Measurements from ENCODE around the gene OXSM. TPM values are rescaled to one million over a fixed set of nuclear protein-coding genes. Genes with fewer than 3 reads are reported as not detected.

OXSM gene
- total and polyA plus RNA-seq, 10 of the 15 experiments (the other 5 are each of a cell fraction or from before 2014, with no cell fraction given), result 12.9 to 37.5 (median 22.1) TPM

- TF ChIP-seq BCL3 (IDR thresholded peaks at IDR 0.05; ENCODE audit: borderline replicate concordance, insufficient read depth, low read depth, low read length, poor library complexity, severe bottlenecking) (no peak), RCOR1 (conservative IDR thresholded peaks at IDR 0.05; ENCODE audit: low read depth, low read length) (no peak), POLR2AphosphoS2 (IDR thresholded peaks at IDR 0.05; ENCODE audit: low read depth, low read length) (0 out of 2 replicates have a peak, but pooled peaks have one; percentile 2), NBN (IDR thresholded peaks at IDR 0.05) (peak; percentile 30; the same call in 1 of the 2 replicates), BHLHE40 (IDR thresholded peaks at IDR 0.05; ENCODE audit: borderline replicate concordance in 1 of 2, low read depth in 2 of 2, low read length in 1 of 2) (peak; percentile 85 to 91), MTA2 (IDR thresholded peaks at IDR 0.05; ENCODE audit: low read depth) (peak; percentile 14; the same call in 1 of the 2 replicates)
Observed at GRCh38 chr3:25783661-25784512, 6.0 kb upstream of the OXSM start (continued).

- Histone ChIP-seq H3K4me1 (ENCODE audit: control insufficient read depth, insufficient read depth, low read length) (peaks cover 7% of the 10 kb centered on the region), H3K36me3 (ENCODE audit: control insufficient read depth in 2 of 2, insufficient read depth in 2 of 2, low read length in 1 of 2) (no peaks in the 10 kb centered on the region), H3K79me2 (ENCODE audit: control insufficient read depth, insufficient read depth, low read length) (peaks cover 45% of the 10 kb centered on the region), H3K27ac (ENCODE audit: control insufficient read depth, insufficient read depth) (no peak overlapping the region), H3K27me3 (replicated peaks in 1 of 2; ENCODE audit: control insufficient read depth in 2 of 2, insufficient read depth in 2 of 2, low read length in 1 of 2) (no peaks in the 10 kb centered on the region), H4K20me1 (ENCODE audit: control insufficient read depth, insufficient read depth) (no peaks in the 10 kb centered on the region), H3K4me2 (ENCODE audit: control insufficient read depth, insufficient read depth) (no peak overlapping the region), H3K9ac (ENCODE audit: control insufficient read depth, insufficient read depth, low read length) (no peak overlapping the region), H2AFZ (ENCODE audit: control insufficient read depth, low read depth, low read length) (no peak overlapping the region), H3K4me3 (no peak overlapping the region), H3K9me3 (replicated peaks; ENCODE audit: control insufficient read depth, insufficient read depth, low read length) (no peaks in the 10 kb centered on the region)
- intact Hi-C loops (cut with micrococcal nuclease; ENCODE audit: unreplicated experiment), result no loop called here
- in situ Hi-C loops (cut with MboI), result loop anchor here (5.0 to 25.0 kb wide), 2 partner anchors 118 to 1848 kb away; partner anchors contain the start of gene NR1D2
- 100% methylated on average over 1 of the region's 1 CpG for WGBS (ENCODE audit: insufficient coverage, insufficient replicate concordance, low lambda C conversion rate, missing lambda C conversion rate)
- FAIRE-seq (no peak), ATAC-seq (no peak), DNase-seq (ENCODE audit: low read depth, low spot score) (no peak)
- ChIA-PET RAD21 (ENCODE audit: unreplicated experiment) (interaction anchor here (0.9 to 1.2 kb wide), 2 partner anchors 115 to 128 kb away, joined by 3 read pairs; no protein-coding TSS in a partner anchor), POLR2A (interaction anchor here (1.1 to 1.3 kb wide), 2 partner anchors 12 to 27 kb away, joined by 3 read pairs; no protein-coding TSS in a partner anchor), SMC1A (ENCODE audit: uncharacterized antibody, unreplicated experiment) (interaction anchor here (0.5 to 1.4 kb wide), 2 partner anchors 124 to 157 kb away, joined by 3 to 12 read pairs; no protein-coding TSS in a partner anchor), CTCF (no interaction called here)
- TF ChIP-seq ZBTB40 (IDR thresholded peaks at IDR 0.05; ENCODE audit: borderline replicate concordance) (peak; percentile 46; the same call in 1 of the 2 replicates), POU2F2 (IDR thresholded peaks at IDR 0.05; ENCODE audit: borderline replicate concordance, low read depth, low read length) (no peak), ZNF384 (IDR thresholded peaks at IDR 0.05; ENCODE audit: borderline replicate concordance, low read depth, low read length) (peak; percentile 69), YY1 (IDR thresholded peaks at IDR 0.05; ENCODE audit: low read depth, low read length) (no peak), JUNB (IDR thresholded peaks at IDR 0.05) (0 out of 2 replicates have a peak, but pooled peaks have one; percentile 12), RUNX3 (IDR thresholded peaks at IDR 0.05; ENCODE audit: low read length) (peak; percentile 17; the same call in 1 of the 2 replicates)
- BruUV-seq (replicated peaks), result no TSS peak
Observed at GRCh38 chr3:25784971-25785370, 4.9 kb upstream of the OXSM start.
